ENCODE results near the gene CDH12.

CDH12 gene

DNA sequence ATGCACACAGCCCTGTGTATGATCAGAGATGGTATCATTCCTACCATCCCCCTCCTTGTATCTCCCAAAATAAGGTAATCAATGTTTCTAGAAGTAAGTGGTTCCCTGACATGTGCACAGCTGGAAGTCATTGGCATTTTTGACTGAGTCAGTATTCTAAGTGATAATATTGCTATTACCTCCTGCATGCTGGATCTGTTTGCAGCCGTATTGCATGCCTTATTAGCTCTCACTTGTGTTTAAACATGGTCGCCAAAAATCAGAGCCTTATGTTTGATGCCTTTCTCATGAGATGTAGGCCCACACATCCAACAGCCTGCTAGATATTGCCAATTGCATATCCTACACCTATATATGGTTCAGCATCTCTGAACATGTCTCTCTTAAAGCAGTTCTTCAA lies 254.3 kb downstream of the CDH12 start:
- FAIRE-seq (peak; percentile 15), DNase-seq (ENCODE audit: insufficient read length, low spot score) (no peak)
- no peak for TF ChIP-seq POLR2A (IDR thresholded peaks at IDR 0.05; ENCODE audit: low read depth, low read length)

DNA sequence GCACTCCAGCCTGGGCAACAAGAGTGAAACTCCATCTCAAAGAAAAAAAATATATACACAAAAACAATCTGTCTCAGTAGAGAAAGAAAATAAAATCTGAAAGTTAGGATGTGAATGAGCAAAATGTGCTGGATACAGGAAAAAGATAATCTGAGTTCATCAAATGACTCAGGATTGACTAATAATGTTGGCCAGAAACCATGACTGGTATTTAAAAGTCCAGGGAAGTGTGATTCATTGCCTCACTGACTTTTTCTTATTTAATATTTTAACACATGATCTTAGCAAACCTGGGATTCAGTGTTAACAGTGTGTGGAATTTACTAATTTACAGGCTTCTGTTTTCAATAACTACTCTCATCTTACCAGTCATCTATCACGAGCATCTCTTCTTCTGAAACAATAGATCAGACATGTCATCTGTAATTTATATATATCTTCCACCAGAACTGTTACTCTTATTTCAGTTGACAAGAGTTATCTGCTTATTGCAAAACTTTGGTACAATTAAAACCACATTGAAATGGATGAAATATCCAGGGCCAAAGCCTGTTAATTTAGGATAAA lies 256.7 kb downstream of the CDH12 start:
- DNase-seq (ENCODE audit: insufficient read length, low spot score) (peak; percentile 42), FAIRE-seq (peak; percentile 98)
- TF ChIP-seq POLR2A (IDR thresholded peaks at IDR 0.05; ENCODE audit: low read depth, low read length) = no peak

- TF ChIP-seq POLR2A (IDR thresholded peaks at IDR 0.05; ENCODE audit: low read depth, low read length) = no peak
- DNase-seq (ENCODE audit: insufficient read length, low spot score) (no peak), FAIRE-seq (no peak)
Measured at GRCh38 chr5:22594491-22594890, 258.7 kb downstream of the CDH12 start.

DNA sequence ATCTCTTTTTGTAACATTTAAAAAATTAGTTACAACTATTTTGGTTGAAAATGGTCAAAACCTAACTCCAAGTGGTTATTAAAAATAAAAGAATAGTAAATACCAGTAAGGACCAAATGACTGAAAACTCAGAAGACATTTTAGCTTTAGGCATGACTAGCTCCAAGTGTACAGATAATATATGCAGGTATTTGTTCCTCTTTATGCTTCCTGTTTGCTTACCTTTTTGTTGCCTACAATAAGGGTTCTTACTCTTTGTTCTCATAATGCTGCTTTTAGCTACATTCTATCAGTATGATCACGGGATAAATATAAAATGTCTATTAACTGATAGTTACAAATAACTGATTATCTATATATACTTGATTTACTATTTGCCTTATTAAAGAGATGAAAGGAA lies 259.6 kb downstream of the CDH12 start:
- no peak for TF ChIP-seq POLR2A (IDR thresholded peaks at IDR 0.05; ENCODE audit: low read depth, low read length)

GRCh38 chr5:22591461-22591860 lies 261.7 kb downstream of the CDH12 start:
- peak; percentile 74 for FAIRE-seq
- no peak for DNase-seq (ENCODE audit: insufficient read length, low spot score)
- TF ChIP-seq POLR2A (IDR thresholded peaks at IDR 0.05; ENCODE audit: low read depth, low read length) = no peak

More for the DNA sequence above, 259.6 kb downstream of the CDH12 start:
- no peak for DNase-seq (ENCODE audit: insufficient read length, low spot score)
- FAIRE-seq = peak; percentile 53

- TF ChIP-seq POLR2A (IDR thresholded peaks at IDR 0.05; ENCODE audit: low read depth, low read length) = no peak
- peak; percentile 38 for FAIRE-seq
- DNase-seq (ENCODE audit: insufficient read length, low spot score) = no peak
Measured at GRCh38 chr5:22590677-22591268, 262.4 kb downstream of the CDH12 start.

- FAIRE-seq = no peak
- DNase-seq (ENCODE audit: insufficient read length, low spot score) = no peak
- no peak for TF ChIP-seq POLR2A (IDR thresholded peaks at IDR 0.05; ENCODE audit: low read depth, low read length)
Measured at GRCh38 chr5:22577711-22578110, 275.4 kb downstream of the CDH12 start.

GRCh38 chr5:22577006-22577405 lies 276.1 kb downstream of the CDH12 start:
- no peak for TF ChIP-seq POLR2A (IDR thresholded peaks at IDR 0.05; ENCODE audit: low read depth, low read length)
- FAIRE-seq = no peak
- DNase-seq (ENCODE audit: insufficient read length, low spot score) = no peak

DNA sequence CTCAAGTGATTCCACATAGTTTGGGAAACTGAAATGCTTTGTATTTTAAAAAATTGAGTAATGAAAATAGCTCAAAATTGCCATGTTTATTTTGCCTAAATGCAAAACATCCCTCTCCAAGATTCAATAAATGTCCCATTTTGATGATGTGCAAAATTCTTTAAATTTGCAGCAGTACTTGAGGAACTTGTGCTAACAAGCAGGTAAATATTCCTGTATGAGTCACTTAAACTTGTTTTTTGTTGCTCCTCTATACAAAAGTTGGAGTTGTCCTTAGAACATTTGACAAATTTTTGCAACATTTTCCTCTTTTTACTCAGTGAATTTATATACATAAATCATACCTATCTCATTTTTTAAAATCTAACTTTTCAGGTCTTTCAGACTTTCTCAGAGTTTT lies 280.2 kb downstream of the CDH12 start:
- DNase-seq (ENCODE audit: insufficient read length, low spot score) (no peak), FAIRE-seq (peak; percentile 11)
- no peak for TF ChIP-seq POLR2A (IDR thresholded peaks at IDR 0.05; ENCODE audit: low read depth, low read length)

GRCh38 chr5:22567983-22568382 lies 285.2 kb downstream of the CDH12 start:
- DNase-seq (ENCODE audit: insufficient read length, low spot score) = no peak
- TF ChIP-seq POLR2A (IDR thresholded peaks at IDR 0.05; ENCODE audit: low read depth, low read length) = no peak
- FAIRE-seq = no peak

DNA sequence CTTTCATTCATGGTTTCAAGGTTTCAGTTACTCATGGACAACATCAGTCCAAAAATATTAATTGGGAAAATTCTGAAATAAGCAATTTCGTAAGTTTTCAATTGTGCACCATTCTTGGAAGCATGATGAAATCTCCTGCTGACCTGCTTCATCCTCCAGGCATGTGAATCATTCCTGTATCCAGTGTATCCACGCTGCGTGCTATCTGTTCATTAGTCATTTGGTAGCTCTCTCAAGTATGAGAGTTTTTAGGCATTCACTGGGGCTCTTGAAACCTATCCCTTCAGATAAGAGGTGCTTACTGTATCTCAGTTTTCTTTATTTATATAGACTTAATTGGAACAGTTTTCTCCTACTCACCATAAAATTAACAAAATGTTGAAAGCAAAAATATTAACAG lies 293.0 kb downstream of the CDH12 start:
- DNase-seq (ENCODE audit: insufficient read length, low spot score) (peak; percentile 12), FAIRE-seq (peak; percentile 99)
- no peak for TF ChIP-seq POLR2A (IDR thresholded peaks at IDR 0.05; ENCODE audit: low read depth, low read length)

DNA sequence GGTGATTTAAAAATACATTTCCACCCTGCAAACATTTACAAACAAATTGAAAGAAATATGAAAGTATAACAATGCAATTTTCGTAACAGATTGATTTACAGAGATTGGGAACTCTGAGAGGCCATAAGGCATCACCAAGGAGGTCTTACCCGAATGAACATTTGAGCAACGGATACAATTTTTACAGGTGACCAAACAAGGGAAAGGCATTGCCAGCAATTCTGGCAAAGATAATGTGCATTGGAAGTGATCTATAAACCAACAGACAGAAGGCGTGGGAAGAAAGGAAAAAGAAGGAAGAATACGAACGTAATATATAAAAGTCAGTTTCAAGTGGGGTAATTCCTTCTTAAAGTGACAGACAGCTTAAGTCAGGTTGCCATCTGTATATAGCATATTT lies 295.9 kb downstream of the CDH12 start:
- no peak for FAIRE-seq
- DNase-seq (ENCODE audit: insufficient read length, low spot score) = no peak
- no peak for TF ChIP-seq POLR2A (IDR thresholded peaks at IDR 0.05; ENCODE audit: low read depth, low read length)

GRCh38 chr5:22554475-22554874 lies 298.7 kb downstream of the CDH12 start:
- DNase-seq (ENCODE audit: insufficient read length, low spot score) = no peak
- no peak for TF ChIP-seq POLR2A (IDR thresholded peaks at IDR 0.05; ENCODE audit: low read depth, low read length)
- no peak for FAIRE-seq

DNA sequence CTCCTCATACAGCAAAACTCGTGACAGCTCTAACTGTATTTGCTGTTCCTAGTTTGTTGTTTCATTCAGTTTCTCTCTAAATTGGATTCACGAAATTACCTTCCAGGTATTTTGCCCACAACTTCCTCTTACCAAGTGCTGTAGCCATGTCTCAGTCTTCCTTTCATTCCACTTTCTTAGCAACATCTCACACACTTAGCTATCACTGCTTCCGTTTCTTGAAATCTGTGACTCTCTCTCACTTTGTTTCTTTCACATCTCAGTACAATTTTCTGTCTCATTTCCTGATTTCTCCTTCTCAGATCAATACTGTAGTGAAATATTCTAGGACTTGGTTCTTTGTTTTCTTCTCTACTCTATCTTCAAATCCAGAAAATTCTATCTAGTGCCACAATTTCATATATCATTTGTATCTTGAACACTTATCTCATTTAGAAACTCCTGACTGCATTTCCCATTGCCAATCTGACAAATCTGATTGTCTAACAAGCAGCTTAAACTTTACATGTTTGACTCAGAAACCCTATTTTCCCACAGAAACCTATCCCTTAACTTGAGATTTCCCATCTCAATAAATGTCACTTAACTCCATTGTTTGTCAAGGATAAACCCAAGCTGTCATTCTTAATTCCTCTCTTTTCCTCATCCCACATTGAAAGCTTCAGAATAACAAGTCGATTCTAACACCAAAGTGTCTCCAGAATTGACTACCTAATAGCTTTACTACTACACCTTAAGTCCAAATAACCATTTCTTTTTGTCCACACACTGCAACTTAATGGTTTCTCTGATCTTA lies 303.1 kb downstream of the CDH12 start:
- DNase-seq (ENCODE audit: insufficient read length, low spot score) (no peak), FAIRE-seq (peak; percentile 73)
- TF ChIP-seq POLR2A (IDR thresholded peaks at IDR 0.05; ENCODE audit: low read depth, low read length) = no peak

- DNase-seq (ENCODE audit: insufficient read length, low spot score) (no peak), FAIRE-seq (no peak)
- no peak for TF ChIP-seq POLR2A (IDR thresholded peaks at IDR 0.05; ENCODE audit: low read depth, low read length)
Measured at GRCh38 chr5:22542340-22542739, 310.8 kb downstream of the CDH12 start.

Measured in H54 (cell line).